CD4-positive, alpha-beta memory T cell (primary cell): ENCODE measurements around the gene COL23A1. TPM values are rescaled to one million over a fixed set of nuclear protein-coding genes. Genes with fewer than 3 reads are reported as not detected.
"Not testable (repeated sequence)": the region's sequence is repeated elsewhere in the genome, so short reads cannot be mapped to it uniquely, and the experiment has no call there.

Experiments
- CTCF ChIA-PET: fragments of 350-600 bp; sonication (Branson Sonifier 250); formaldehyde crosslinking; loops from one replicate; lab custom pipeline; 2021; ENCODE audit warnings: inconsistent platforms; ENCODE audit not compliant: partially characterized antibody; lab: Charles Lee
- POLR2A ChIA-PET: fragments of 350-600 bp; sonication (Branson Sonifier 250); formaldehyde crosslinking; loops from one replicate; lab custom pipeline; 2021; ENCODE audit not compliant: partially characterized antibody; lab: Charles Lee
- DNase-seq, 5 donors: peaks; one replicate each; pipeline versions ENCODE4 v3.0.0 to v3.0.0-alpha.2; 2020 to 2022; ENCODE audit warnings: mixed read lengths in 1 of 5
- H3K27ac ChIP-seq: one replicate; pipeline ENCODE4 v1.7.0; 2013; ENCODE audit warnings: low read depth, low read length
- H3K27me3 ChIP-seq: 2 replicates; pipeline ENCODE4 v1.7.0; 2013; ENCODE audit warnings: mild to moderate bottlenecking, low read length, moderate library complexity; ENCODE audit not compliant: insufficient read depth
- H3K36me3 ChIP-seq: 2 replicates; pipeline ENCODE4 v1.7.0; 2013; ENCODE audit warnings: mild to moderate bottlenecking, low read length, moderate library complexity; ENCODE audit not compliant: insufficient read depth
- H3K4me1 ChIP-seq: 2 replicates; pipeline ENCODE4 v1.7.0; 2013; ENCODE audit warnings: mild to moderate bottlenecking, low read length, moderate library complexity; ENCODE audit not compliant: insufficient read depth
- H3K4me3 ChIP-seq, 2 donors: one replicate each; pipeline ENCODE4 v1.7.0; 2013; ENCODE audit warnings: low read length in 2 of 2, mild to moderate bottlenecking in 1 of 2
- H3K9me3 ChIP-seq, 2 donors: one replicate each; pipeline ENCODE4 v1.7.0; 2013; ENCODE audit warnings: low read length in 2 of 2, control low read depth in 1 of 2; ENCODE audit not compliant: control insufficient read depth in 1 of 2
- H3K27ac Mint-ChIP-seq, 7 donors: one replicate each; pipeline ENCODE4 v1.8.0; 2020 to 2021; ENCODE audit warnings: mixed read lengths in 7 of 7, mild to moderate bottlenecking in 6 of 7, inconsistent platforms in 3 of 7, moderate library complexity in 3 of 7
- H3K27me3 Mint-ChIP-seq, 2 donors: one replicate each; pipeline ENCODE4 v1.8.0; 2020 to 2021; ENCODE audit warnings: mixed read lengths in 2 of 2
- H3K36me3 Mint-ChIP-seq, 2 donors: one replicate each; pipeline ENCODE4 v1.8.0; 2020 to 2021; ENCODE audit warnings: mixed read lengths in 2 of 2, inconsistent platforms in 1 of 2, mild to moderate bottlenecking in 1 of 2
- H3K4me1 Mint-ChIP-seq, 4 donors: one replicate each; pipeline ENCODE4 v1.8.0; 2020 to 2021; ENCODE audit warnings: mixed read lengths in 4 of 4, mild to moderate bottlenecking in 1 of 4
- H3K4me3 Mint-ChIP-seq, 8 donors: one replicate each; pipeline ENCODE4 v1.8.0; 2020 to 2021; ENCODE audit warnings: mixed read lengths in 8 of 8, mild to moderate bottlenecking in 7 of 8, moderate library complexity in 6 of 8, inconsistent platforms in 3 of 8
- H3K9me3 Mint-ChIP-seq, 8 donors: one replicate each; pipeline ENCODE4 v1.8.0; 2020 to 2021; ENCODE audit warnings: mixed read lengths in 8 of 8, mild to moderate bottlenecking in 5 of 8, inconsistent platforms in 3 of 8, moderate library complexity in 1 of 8
- intact Hi-C: fragments of 100-400 bp; cut with micrococcal nuclease; formaldehyde crosslinking; loops from one replicate; pipeline ENCODE4 v1.15.1; 2023
- polyA plus RNA-seq, 2 donors: library from polyadenylated mRNA; unstranded; fragments of 300-500 nt; fragmentation: Illumina TruSeq; gene quantifications; one replicate each; pipeline ENCODE4 v1.2.3, GENCODE V29; 2021
- total RNA-seq, 2 experiments: library from RNA; stranded (reverse); gene quantifications; one replicate each; pipeline ENCODE4 v1.2.3, GENCODE V29; 2021

The COL23A1 gene
- total and polyA plus RNA-seq, 4 experiments from 2014 or later, result 0.17 to 0.25 TPM; not detected in 2

DNA sequence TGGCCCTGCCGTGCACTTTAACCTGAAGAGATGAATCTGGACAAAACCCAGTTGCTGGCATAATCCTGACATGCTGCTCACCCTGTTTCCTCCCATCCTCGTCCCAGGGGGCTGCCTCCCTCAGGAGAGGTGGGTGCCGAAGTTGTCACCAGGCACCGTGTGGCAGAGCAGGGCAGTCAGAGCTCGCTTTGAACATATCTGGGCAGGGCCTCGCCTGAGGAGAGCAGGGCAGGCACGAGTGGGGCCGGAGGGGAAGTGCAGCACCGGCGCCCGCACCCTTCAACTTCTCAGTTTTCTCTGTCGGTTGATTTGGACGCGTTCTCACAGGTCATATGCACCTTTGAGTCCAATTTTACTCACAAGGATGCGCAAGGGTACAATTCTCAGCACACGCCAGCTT is 216.5 kb downstream of the COL23A1 start:
- H3K36me3 ChIP-seq, result no peaks in the 10 kb centered on the region
- H3K27ac Mint-ChIP-seq, result no peak overlapping the region

DNA sequence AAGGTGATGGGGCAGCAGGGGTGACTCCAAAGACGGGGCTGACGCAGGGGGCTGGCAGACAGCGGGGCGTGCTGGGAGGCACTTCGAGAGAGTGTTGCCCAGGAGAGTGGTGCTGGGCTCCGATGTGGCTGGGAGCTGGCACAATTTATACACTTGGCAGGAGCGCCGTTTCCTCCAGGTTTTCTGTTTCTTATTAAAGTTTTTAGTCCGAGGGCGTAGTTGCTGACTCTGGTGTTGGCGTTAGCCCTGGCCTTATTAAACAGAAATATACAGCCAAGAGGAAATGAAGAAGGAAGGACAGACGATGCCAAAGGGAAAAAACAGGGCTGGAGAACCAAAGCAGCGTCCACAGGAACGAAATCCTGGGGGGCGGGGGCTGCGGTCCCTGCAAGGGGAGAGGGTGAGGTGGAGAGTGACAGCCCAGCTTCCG is 218.0 kb downstream of the COL23A1 start:
- Histone ChIP-seq H3K9me3 (no peaks in the 10 kb centered on the region), H3K27me3 (no peaks in the 10 kb centered on the region), H3K4me3 (no peak overlapping the region), H3K4me1 (no peaks in the 10 kb centered on the region), H3K27ac (no peak overlapping the region), H3K36me3 (no peaks in the 10 kb centered on the region)
- Mint-ChIP-seq H3K27me3 (peaks cover 7 to 11% of the 10 kb centered on the region in 2 donors), H3K9me3 (peaks cover 0 to 5% (median 0%) of the 10 kb centered on the region in 8 donors), H3K4me3 (no peak overlapping the region), H3K4me1 (no peaks in the 10 kb centered on the region), H3K36me3 (no peaks in the 10 kb centered on the region), H3K27ac (no peak overlapping the region)
- ChIA-PET CTCF (no interaction called here), POLR2A (no interaction called here)
- DNase-seq, result no peak
- intact Hi-C loops, result no loop called here

More for the DNA sequence above, 216.5 kb downstream of the COL23A1 start:
- peaks cover 0 to 5% (median 0%) of the 10 kb centered on the region in 8 donors for H3K9me3 Mint-ChIP-seq
- ChIA-PET POLR2A (no interaction called here), CTCF (no interaction called here)
- Histone ChIP-seq H3K4me3 (no peak overlapping the region), H3K4me1 (no peaks in the 10 kb centered on the region), H3K9me3 (no peaks in the 10 kb centered on the region), H3K27me3 (no peaks in the 10 kb centered on the region), H3K27ac (no peak overlapping the region)
- no peaks in the 10 kb centered on the region for H3K4me1 Mint-ChIP-seq
- intact Hi-C loops, result no loop called here
- H3K4me3 Mint-ChIP-seq, result no peak overlapping the region
- H3K27me3 Mint-ChIP-seq, result peaks cover 7 to 11% of the 10 kb centered on the region in 2 donors
- no peaks in the 10 kb centered on the region for H3K36me3 Mint-ChIP-seq
- DNase-seq, result no peak

DNA sequence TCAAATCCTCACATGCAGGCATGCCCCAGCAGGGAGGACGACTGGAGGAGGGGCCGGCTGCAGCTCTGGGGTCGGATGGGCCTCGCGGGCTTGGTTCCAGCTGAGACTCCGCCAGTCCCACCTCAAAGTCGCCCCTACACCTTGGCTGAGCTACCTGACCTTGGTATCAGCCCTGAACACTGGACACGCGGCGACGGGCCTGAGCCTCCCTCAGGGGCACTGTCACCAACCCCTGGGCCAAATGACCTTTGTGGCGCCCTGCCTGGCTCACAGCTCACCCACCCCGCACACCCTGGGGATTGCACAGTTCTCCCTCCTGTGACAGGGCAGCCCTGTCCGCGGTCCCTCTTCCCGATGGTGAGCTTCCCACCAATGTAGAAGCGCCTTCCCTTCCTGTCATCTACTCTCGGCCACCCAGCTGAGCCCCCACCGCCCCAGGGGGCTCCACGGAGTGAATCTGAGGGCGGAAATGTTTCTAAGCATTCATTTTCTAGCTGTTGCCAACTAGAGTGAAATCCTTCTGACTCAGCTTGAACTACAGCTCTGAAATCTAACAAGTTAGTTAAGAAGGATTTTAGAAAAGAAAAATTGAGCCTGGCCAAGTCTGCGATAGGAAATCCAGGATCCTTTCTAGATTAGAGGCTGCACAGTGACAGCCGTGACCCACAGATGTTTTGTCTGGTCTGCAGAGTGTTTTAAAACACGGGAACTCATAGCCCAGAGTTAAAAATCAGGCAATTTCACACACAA is 218.7 kb downstream of the COL23A1 start:
- Histone ChIP-seq H3K4me3 (no peak overlapping the region), H3K9me3 (no peaks in the 10 kb centered on the region), H3K36me3 (no peaks in the 10 kb centered on the region), H3K4me1 (no peaks in the 10 kb centered on the region), H3K27me3 (no peaks in the 10 kb centered on the region), H3K27ac (no peak overlapping the region)
- CTCF ChIA-PET, result no interaction called here
- Mint-ChIP-seq H3K27ac (no peak overlapping the region), H3K4me3 (no peak overlapping the region), H3K4me1 (no peaks in the 10 kb centered on the region), H3K27me3 (peaks cover 9 to 11% of the 10 kb centered on the region in 2 donors), H3K9me3 (peaks cover 0 to 5% (median 0%) of the 10 kb centered on the region in 8 donors), H3K36me3 (no peaks in the 10 kb centered on the region)
- intact Hi-C loops, result no loop called here
- no peak for DNase-seq
- POLR2A ChIA-PET, result no interaction called here

- no peak for DNase-seq
- Histone ChIP-seq H3K4me1 (no peaks in the 10 kb centered on the region), H3K36me3 (no peaks in the 10 kb centered on the region), H3K27me3 (no peaks in the 10 kb centered on the region), H3K27ac (no peak overlapping the region), H3K9me3 (no peaks in the 10 kb centered on the region), H3K4me3 (no peak overlapping the region)
- no peaks in the 10 kb centered on the region for H3K36me3 Mint-ChIP-seq
- H3K4me3 Mint-ChIP-seq, result no peak overlapping the region
- ChIA-PET POLR2A (no interaction called here), CTCF (no interaction called here)
- H3K9me3 Mint-ChIP-seq, result peaks cover 0 to 5% (median 0%) of the 10 kb centered on the region in 8 donors
- H3K4me1 Mint-ChIP-seq, result no peaks in the 10 kb centered on the region
- intact Hi-C loops, result no loop called here
- H3K27ac Mint-ChIP-seq, result no peak overlapping the region
- peaks cover 7 to 9% of the 10 kb centered on the region in 2 donors for H3K27me3 Mint-ChIP-seq
These were observed 220.1 kb downstream of the COL23A1 start for GRCh38 chr5:178370102-178370501.

DNA sequence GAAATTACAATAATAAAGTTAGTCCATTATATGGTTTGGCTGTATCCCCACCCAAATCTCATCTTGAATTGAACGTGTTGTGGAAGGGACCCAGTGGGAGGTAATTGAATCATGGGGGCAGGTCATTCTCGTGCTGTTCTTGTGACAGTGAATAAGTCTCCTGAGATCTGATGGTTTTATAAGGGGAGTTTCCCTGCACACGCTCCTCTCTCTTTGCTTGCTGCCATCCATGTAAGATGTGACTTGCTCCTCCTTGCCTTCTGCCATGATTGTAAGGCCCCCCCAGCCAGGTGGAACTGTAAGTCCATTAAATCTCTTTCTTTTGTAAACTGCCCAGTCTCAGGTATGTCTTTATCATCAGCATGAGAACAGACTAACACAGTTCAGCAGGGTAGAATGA is 220.7 kb downstream of the COL23A1 start:
- H3K36me3 ChIP-seq, H3K9me3 ChIP-seq, H3K4me1 ChIP-seq, intact Hi-C loops, DNase-seq, H3K4me3 ChIP-seq, H3K36me3 Mint-ChIP-seq, H3K27ac ChIP-seq, H3K27me3 ChIP-seq, CTCF ChIA-PET, H3K9me3 Mint-ChIP-seq, H3K4me1 Mint-ChIP-seq, POLR2A ChIA-PET, H3K4me3 Mint-ChIP-seq, H3K27ac Mint-ChIP-seq: not testable (repeated sequence)
- peaks cover 3 to 10% of the 10 kb centered on the region in 2 donors for H3K27me3 Mint-ChIP-seq

- Histone ChIP-seq H3K4me1 (no peaks in the 10 kb centered on the region), H3K9me3 (no peaks in the 10 kb centered on the region), H3K27ac (no peak overlapping the region), H3K36me3 (no peaks in the 10 kb centered on the region), H3K4me3 (no peak overlapping the region), H3K27me3 (no peaks in the 10 kb centered on the region)
- no peak overlapping the region for H3K4me3 Mint-ChIP-seq
- no peaks in the 10 kb centered on the region for H3K36me3 Mint-ChIP-seq
- intact Hi-C loops, result no loop called here
- H3K27me3 Mint-ChIP-seq, result peaks cover 4 to 10% of the 10 kb centered on the region in 2 donors
- ChIA-PET POLR2A (no interaction called here), CTCF (no interaction called here)
- peaks cover 0 to 5% (median 0%) of the 10 kb centered on the region in 4 donors for H3K4me1 Mint-ChIP-seq
- peaks cover 0 to 5% (median 0%) of the 10 kb centered on the region in 8 donors for H3K9me3 Mint-ChIP-seq
- H3K27ac Mint-ChIP-seq, result no peak overlapping the region
- no peak for DNase-seq
These were observed 221.4 kb downstream of the COL23A1 start for GRCh38 chr5:178368716-178369300.

DNA sequence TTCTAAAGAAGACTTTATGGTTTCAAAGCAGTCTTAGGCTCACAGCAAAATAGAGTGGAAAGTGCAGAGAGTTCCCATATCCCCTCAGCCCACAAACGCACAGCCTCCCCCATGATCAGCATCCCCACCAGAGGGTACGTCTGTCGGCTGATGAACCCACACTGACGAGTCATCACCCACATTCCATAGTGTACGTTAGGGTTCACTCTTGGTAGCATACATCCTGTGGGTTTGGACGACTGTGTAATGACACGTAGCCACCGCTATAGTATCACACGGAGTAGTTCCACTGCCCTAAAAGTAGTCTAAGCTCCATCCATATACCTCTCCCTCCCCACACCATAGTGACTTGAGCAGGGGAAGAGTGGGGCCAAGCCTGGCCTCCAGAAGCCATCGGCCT is 221.9 kb downstream of the COL23A1 start:
- ChIA-PET CTCF (no interaction called here), POLR2A (no interaction called here)
- Histone ChIP-seq H3K36me3 (no peaks in the 10 kb centered on the region), H3K27me3 (no peaks in the 10 kb centered on the region), H3K4me1 (no peaks in the 10 kb centered on the region), H3K9me3 (no peaks in the 10 kb centered on the region), H3K4me3 (no peak overlapping the region), H3K27ac (no peak overlapping the region)
- Mint-ChIP-seq H3K36me3 (no peaks in the 10 kb centered on the region), H3K4me3 (no peak overlapping the region), H3K27ac (no peak overlapping the region), H3K9me3 (peaks cover 0 to 5% (median 0%) of the 10 kb centered on the region in 8 donors), H3K4me1 (peaks cover 0 to 6% (median 0%) of the 10 kb centered on the region in 4 donors), H3K27me3 (peaks cover 4 to 10% of the 10 kb centered on the region in 2 donors)
- intact Hi-C loops, result no loop called here
- DNase-seq, result no peak
